HepG2 (cell line): ENCODE measurements around the gene CCDC87. TPM values are rescaled to one million over a fixed set of nuclear protein-coding genes. Genes with fewer than 3 reads are reported as not detected.

Source experiments
- ATF7 ChIP-seq, 2 experiments: fragments of 450-650 bp in 1 of 2; sonication (generic) in 1 of 2; formaldehyde crosslinking in 1 of 2; IDR thresholded peaks; 2 replicates each; pipeline versions ENCODE4 v1.4.0 to v1.6.1; 2016 to 2020; ENCODE audit warnings: antibody characterized with exemption in 1 of 2, mild to moderate bottlenecking in 1 of 2, missing genetic modification reagents in 1 of 2
- EED ChIP-seq: sonication (generic); formaldehyde crosslinking; IDR thresholded peaks from 2 replicates; pipeline ENCODE4 v1.5.0; 2020; ENCODE audit warnings: mild to moderate bottlenecking, missing genetic modification reagents
- GABPB1 ChIP-seq: IDR thresholded peaks from 2 replicates; pipeline ENCODE4 v1.6.1; 2016; ENCODE audit warnings: mild to moderate bottlenecking, missing genetic modification reagents, moderate library complexity, missing compliant biosample characterization
- GMEB1 ChIP-seq: sonication (generic); formaldehyde crosslinking; IDR thresholded peaks from 2 replicates; pipeline ENCODE4 v1.5.1; 2020; ENCODE audit warnings: missing genetic modification reagents, mild to moderate bottlenecking, borderline replicate concordance
- HNRNPLL ChIP-seq: fragments of 200-400 bp; formaldehyde crosslinking; IDR thresholded peaks from 2 replicates; pipeline ENCODE4 v1.6.1; 2017; ENCODE audit warnings: mild to moderate bottlenecking, low read depth, low read length; ENCODE audit not compliant: poor library complexity, severe bottlenecking
- IKZF5 ChIP-seq: IDR thresholded peaks from 2 replicates; pipeline ENCODE4 v1.6.1; 2018; ENCODE audit warnings: missing genetic modification reagents, mild to moderate bottlenecking, missing compliant biosample characterization
- JUN ChIP-seq: sonication (generic); formaldehyde crosslinking; IDR thresholded peaks from 2 replicates; pipeline ENCODE4 v1.4.0; 2020; ENCODE audit warnings: mild to moderate bottlenecking, missing genetic modification reagents
- MTERF4 ChIP-seq: sonication (generic); formaldehyde crosslinking; IDR thresholded peaks from 2 replicates; pipeline ENCODE4 v1.8.0; 2023; ENCODE audit warnings: mild to moderate bottlenecking, missing genetic modification reagents
- MXI1 ChIP-seq: IDR thresholded peaks from 3 replicates; pipeline ENCODE4 v1.6.1; 2012; ENCODE audit warnings: low read depth, low read length, inconsistent platforms, borderline replicate concordance
- ONECUT2 ChIP-seq: sonication (generic); formaldehyde crosslinking; IDR thresholded peaks from 2 replicates; pipeline ENCODE4 v1.4.0; 2020; ENCODE audit warnings: missing genetic modification reagents
- PATZ1 ChIP-seq: sonication (generic); formaldehyde crosslinking; IDR thresholded peaks from 2 replicates; pipeline ENCODE4 v1.4.0; 2020; ENCODE audit warnings: missing genetic modification reagents
- PTBP1 ChIP-seq: fragments of 200-400 bp; formaldehyde crosslinking; IDR thresholded peaks from 2 replicates; pipeline ENCODE4 v1.6.1; 2018; ENCODE audit warnings: low read length, low read depth; ENCODE audit not compliant: poor library complexity, severe bottlenecking
- REXO4 ChIP-seq: sonication (generic); formaldehyde crosslinking; IDR thresholded peaks from 2 replicates; pipeline ENCODE4 v1.8.0; 2022; ENCODE audit warnings: missing genetic modification reagents, mild to moderate bottlenecking, borderline replicate concordance
- SOX5 ChIP-seq: IDR thresholded peaks from 2 replicates; pipeline ENCODE4 v1.6.1; 2016; ENCODE audit warnings: borderline replicate concordance
- SP1 ChIP-seq, 2 experiments: fragments of 450-650 bp in 1 of 2; sonication (generic) in 1 of 2; formaldehyde crosslinking in 1 of 2; IDR thresholded peaks; 2 replicates each; pipeline versions ENCODE4 v1.4.0 to v1.6.1; 2016 to 2020; ENCODE audit warnings: missing genetic modification reagents in 1 of 2
- ZNF263 ChIP-seq: sonication (generic); formaldehyde crosslinking; IDR thresholded peaks from 2 replicates; pipeline ENCODE4 v1.4.0; 2020; ENCODE audit warnings: missing genetic modification reagents
- ZNF556 ChIP-seq: sonication (generic); formaldehyde crosslinking; IDR thresholded peaks from 2 replicates; pipeline ENCODE4 v1.4.0; 2020; ENCODE audit warnings: mild to moderate bottlenecking, missing genetic modification reagents, borderline replicate concordance
- ZNF607 ChIP-seq: sonication (generic); formaldehyde crosslinking; IDR thresholded peaks from 2 replicates; pipeline ENCODE4 v1.5.1; 2020; ENCODE audit warnings: missing genetic modification reagents, mild to moderate bottlenecking, borderline replicate concordance
- ZNF713 ChIP-seq: sonication (generic); formaldehyde crosslinking; IDR thresholded peaks from 2 replicates; pipeline ENCODE4 v1.4.0; 2020; ENCODE audit warnings: mild to moderate bottlenecking, missing genetic modification reagents
- ZUFSP ChIP-seq: sonication (generic); formaldehyde crosslinking; IDR thresholded peaks from 2 replicates; pipeline ENCODE4 v1.9.0; 2021; ENCODE audit warnings: missing genetic modification reagents, mild to moderate bottlenecking, borderline replicate concordance
- polyA plus RNA-seq, 8 experiments: library from polyadenylated mRNA; depleted of rRNA in 3 of 8; stranded (reverse) in 7 of 8; unstranded in 1 of 8; fragments of >200 nt; fragmentation: Illumina TruSeq in 4 of 8; extraction: Trizol in 4 of 8; gene quantifications; 2 replicates each; pipeline versions ENCODE4 v1.2.1 to v1.2.3, GENCODE V29; 2011 to 2016; ENCODE audit warnings: low read depth in 4 of 8, missing spikeins in 1 of 8, mixed read lengths in 1 of 8; ENCODE audit not compliant: insufficient read depth in 1 of 8
- total RNA-seq, 5 experiments: library from RNA; depleted of rRNA; stranded (reverse); fragments of >200 nt; fragmentation: Illumina TruSeq; extraction: Trizol; gene quantifications; 2 replicates each; pipeline ENCODE4 v1.2.3, GENCODE V29; 2016; ENCODE audit warnings: low read depth in 1 of 5

The CCDC87 gene
- total and polyA plus RNA-seq, 2 of the 13 experiments (the other 11 are each of a cell fraction or from before 2014, with no cell fraction given) = 0.05 to 0.42 TPM

- TF ChIP-seq ZNF607 (CRISPR knock-in tag) = peak; percentile 87
- peak; percentile 18 for TF ChIP-seq PATZ1 (CRISPR knock-in tag)
- no peak for TF ChIP-seq ZNF713
- TF ChIP-seq SOX5 (CRISPR knock-in tag) = no peak
- no peak; the same call in 1 of the 2 replicates for TF ChIP-seq ONECUT2 (CRISPR knock-in tag)
- TF ChIP-seq GMEB1 (CRISPR knock-in tag) = peak; percentile 88
- TF ChIP-seq IKZF5 = peak; percentile 82
- TF ChIP-seq ZNF556 (CRISPR knock-in tag) = peak; percentile 77; the same call in 1 of the 2 replicates
- TF ChIP-seq MXI1 = peak; percentile 85; the same call in 1 of the 3 replicates
- peak; percentile 78 for TF ChIP-seq GABPB1
- no peak for TF ChIP-seq REXO4 (CRISPR knock-in tag)
- peak; percentile 84 for TF ChIP-seq HNRNPLL
- TF ChIP-seq PTBP1 = peak; percentile 63
- no peak for TF ChIP-seq ZUFSP (CRISPR knock-in tag)
- TF ChIP-seq ZNF263 (CRISPR knock-in tag) = peak; percentile 92
- no peak for TF ChIP-seq SP1 (IDR thresholded peaks at IDR 0.05)
- peak; percentile 38 for TF ChIP-seq SP1 (CRISPR knock-in tag; IDR thresholded peaks at IDR 0.05)
- TF ChIP-seq ATF7 (IDR thresholded peaks at IDR 0.05) = no peak
- 0 out of 2 replicates have a peak, but pooled peaks have one; percentile 22 for TF ChIP-seq ATF7 (CRISPR knock-in tag; IDR thresholded peaks at IDR 0.05)
- peak; percentile 94 for TF ChIP-seq MTERF4
- TF ChIP-seq EED = peak; percentile 73; the same call in 1 of the 2 replicates
- TF ChIP-seq JUN = 0 out of 2 replicates have a peak, but pooled peaks have one; percentile 13
Measured at GRCh38 chr11:66592457-66593302, at the start of gene CCDC87, which contains the start of gene CCS (continued).
